Thyroid gland (tissue), 4 donors: ENCODE data around the gene KLHDC10. TPM values are rescaled to one million over a fixed set of nuclear protein-coding genes. Genes with fewer than 3 reads are reported as not detected.
"Not testable (repeated sequence)": the region's sequence is repeated elsewhere in the genome, so short reads cannot be mapped to it uniquely, and the experiment has no call there.

Experiments
- DNase-seq, 2 donors: peaks; one replicate each; pipeline ENCODE4 v3.0.0-alpha.2; 2019
- H3K27ac ChIP-seq, 3 donors: fragments of 200-600 bp; sonication (generic); 1 replicate in 2 of 3; 2 replicates in 1 of 3; pipeline ENCODE4 v1.5.1; 2016 to 2019; ENCODE audit warnings: mild to moderate bottlenecking in 1 of 3, moderate library complexity in 1 of 3
- H3K27me3 ChIP-seq: fragments of 200-600 bp; sonication (generic); one replicate; pipeline ENCODE4 v1.5.1; 2019
- H3K36me3 ChIP-seq, 2 donors: fragments of 200-600 bp; sonication (generic); one replicate each; pipeline ENCODE4 v1.5.1; 2016 to 2019
- H3K4me1 ChIP-seq, 2 donors: fragments of 200-600 bp; sonication (generic); one replicate each; pipeline ENCODE4 v1.5.1; 2017 to 2019
- H3K4me3 ChIP-seq, 3 donors: fragments of 200-600 bp; sonication (generic); replicated peaks in 1 of 3; 1 replicate in 2 of 3; 2 replicates in 1 of 3; pipeline ENCODE4 v1.5.1; 2016; ENCODE audit warnings: mild to moderate bottlenecking in 1 of 3
- H3K9me3 ChIP-seq: fragments of 200-600 bp; sonication (generic); one replicate; pipeline ENCODE4 v1.5.1; 2017
- POLR2A ChIP-seq, 2 donors: fragments of 450-650 bp; IDR thresholded peaks; one replicate each; pipeline ENCODE4 v1.6.1; 2017; ENCODE audit warnings: antibody characterized with exemption in 2 of 2, mild to moderate bottlenecking in 2 of 2, moderate library complexity in 1 of 2
- WGBS, 2 donors: methylation state at CpG; one replicate each; pipeline ENCODE4 v1.1.5; 2017; 5-methylcytosine and 5-hydroxymethylcytosine counted together
- intact Hi-C: fragments of 100-400 bp; cut with DNase I; formaldehyde crosslinking; loops from one replicate; pipeline ENCODE4 v1.15.1; 2023
- total RNA-seq, 4 donors: library from RNA; depleted of rRNA; stranded (reverse); fragments of >200 nt; gene quantifications; one replicate each; pipeline ENCODE4 v1.2.3, GENCODE V29; 2016
- TF ChIP-seq, protein P1 (sequence below), 6 experiments: fragments of 200-600 bp in 3 of 6; fragments of 450-650 bp in 3 of 6; sonication (generic) in 3 of 6; IDR thresholded peaks; one replicate each; pipeline ENCODE4 v1.5.1; 2016 to 2019; ENCODE audit warnings: antibody characterized with exemption in 6 of 6, mild to moderate bottlenecking in 2 of 6, inconsistent platforms in 1 of 6, moderate library complexity in 1 of 6

The KLHDC10 gene
- total RNA-seq, 4 donors from 2014 or later, result 27.4 to 41.6 (median 30.8) TPM

GRCh38 chr7:130112093-130112492 is 41.8 kb downstream of the KLHDC10 start:
- H3K9me3 ChIP-seq, result no peaks in the 10 kb centered on the region
- no peak for TF ChIP-seq POLR2A (IDR thresholded peaks at IDR 0.05)
- TF ChIP-seq, protein P1, sequence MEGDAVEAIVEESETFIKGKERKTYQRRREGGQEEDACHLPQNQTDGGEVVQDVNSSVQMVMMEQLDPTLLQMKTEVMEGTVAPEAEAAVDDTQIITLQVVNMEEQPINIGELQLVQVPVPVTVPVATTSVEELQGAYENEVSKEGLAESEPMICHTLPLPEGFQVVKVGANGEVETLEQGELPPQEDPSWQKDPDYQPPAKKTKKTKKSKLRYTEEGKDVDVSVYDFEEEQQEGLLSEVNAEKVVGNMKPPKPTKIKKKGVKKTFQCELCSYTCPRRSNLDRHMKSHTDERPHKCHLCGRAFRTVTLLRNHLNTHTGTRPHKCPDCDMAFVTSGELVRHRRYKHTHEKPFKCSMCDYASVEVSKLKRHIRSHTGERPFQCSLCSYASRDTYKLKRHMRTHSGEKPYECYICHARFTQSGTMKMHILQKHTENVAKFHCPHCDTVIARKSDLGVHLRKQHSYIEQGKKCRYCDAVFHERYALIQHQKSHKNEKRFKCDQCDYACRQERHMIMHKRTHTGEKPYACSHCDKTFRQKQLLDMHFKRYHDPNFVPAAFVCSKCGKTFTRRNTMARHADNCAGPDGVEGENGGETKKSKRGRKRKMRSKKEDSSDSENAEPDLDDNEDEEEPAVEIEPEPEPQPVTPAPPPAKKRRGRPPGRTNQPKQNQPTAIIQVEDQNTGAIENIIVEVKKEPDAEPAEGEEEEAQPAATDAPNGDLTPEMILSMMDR (IDR thresholded peaks at IDR 0.05), result no peak
- H3K4me3 ChIP-seq, result no peak overlapping the region
- WGBS, 2 donors, result 92 to 97% methylated on average over 2 of the region's 2 CpGs
- no peaks in the 10 kb centered on the region for H3K27me3 ChIP-seq
- no peaks in the 10 kb centered on the region for H3K4me1 ChIP-seq
- H3K36me3 ChIP-seq, result no peaks in the 10 kb centered on the region
- intact Hi-C loops, result no loop called here
- no peak for DNase-seq
- no peak overlapping the region for H3K27ac ChIP-seq

- intact Hi-C loops, result no loop called here
- Histone ChIP-seq H3K9me3 (no peaks in the 10 kb centered on the region), H3K27me3 (no peaks in the 10 kb centered on the region), H3K27ac (no peak overlapping the region), H3K4me3 (no peak overlapping the region), H3K4me1 (no peaks in the 10 kb centered on the region), H3K36me3 (no peaks in the 10 kb centered on the region)
- WGBS, 2 donors, result 98 to 99% methylated on average over 4 of the region's 4 CpGs
- DNase-seq, result no peak
- no peak for TF ChIP-seq POLR2A (IDR thresholded peaks at IDR 0.05)
- TF ChIP-seq, protein P1 (IDR thresholded peaks at IDR 0.05), result no peak
Observed at GRCh38 chr7:130112662-130113425, 42.5 kb downstream of the KLHDC10 start.

DNA sequence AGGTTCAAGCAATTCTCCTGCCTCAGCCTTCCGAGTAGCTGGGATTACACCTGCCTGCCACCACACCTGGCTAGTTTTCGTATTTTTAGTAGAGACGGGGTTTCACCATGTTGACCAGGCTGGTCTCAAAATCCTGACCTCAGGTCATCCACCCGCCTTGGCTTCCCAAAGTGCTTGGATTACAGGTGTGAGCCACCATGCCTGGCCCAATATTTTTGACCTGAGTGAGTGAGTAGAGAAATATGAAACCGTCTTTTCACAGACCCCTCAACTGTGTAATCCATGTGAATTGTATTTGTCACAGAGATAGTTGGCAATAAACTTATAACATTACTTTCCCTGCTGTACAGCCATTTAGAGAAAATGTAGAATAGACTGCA is 43.1 kb downstream of the KLHDC10 start:
- H3K36me3 ChIP-seq, H3K9me3 ChIP-seq, intact Hi-C loops, DNase-seq, H3K27ac ChIP-seq, H3K4me3 ChIP-seq, H3K27me3 ChIP-seq, H3K4me1 ChIP-seq: not testable (repeated sequence)
- 94 to 100% methylated on average over 5 of the region's 5 CpGs for WGBS, 2 donors

DNA sequence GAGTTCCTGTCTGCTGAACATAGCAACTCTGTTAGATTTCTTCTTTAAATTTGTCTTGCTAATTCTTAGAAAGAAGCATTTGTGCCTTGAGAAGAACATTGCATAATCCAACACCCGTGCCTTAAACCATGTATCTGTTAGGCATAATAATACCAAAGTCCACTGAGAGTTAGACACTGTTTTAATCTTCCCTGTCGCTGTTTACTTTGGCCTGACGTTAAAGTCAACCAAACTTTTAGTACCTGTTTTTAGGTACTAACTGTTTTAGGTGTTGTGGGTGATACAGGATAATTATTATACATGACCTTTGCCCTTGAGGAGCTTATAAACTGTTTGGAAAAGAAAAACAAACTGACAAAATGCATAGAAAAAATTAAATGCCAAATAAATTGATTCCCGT is 43.6 kb downstream of the KLHDC10 start:
- Histone ChIP-seq H3K27ac (no peak overlapping the region), H3K9me3 (no peaks in the 10 kb centered on the region), H3K4me3 (no peak overlapping the region), H3K27me3 (no peaks in the 10 kb centered on the region), H3K36me3 (no peaks in the 10 kb centered on the region), H3K4me1 (no peaks in the 10 kb centered on the region)
- intact Hi-C loops, result no loop called here
- no peak for DNase-seq
- WGBS, 2 donors, result 88 to 92% methylated on average over 4 of the region's 4 CpGs
- no peak for TF ChIP-seq POLR2A (IDR thresholded peaks at IDR 0.05)
- TF ChIP-seq, protein P1 (IDR thresholded peaks at IDR 0.05), result no peak

- DNase-seq, result no peak
- intact Hi-C loops, result no loop called here
- Histone ChIP-seq H3K4me3 (no peak overlapping the region), H3K9me3 (no peaks in the 10 kb centered on the region), H3K36me3 (no peaks in the 10 kb centered on the region), H3K4me1 (no peaks in the 10 kb centered on the region), H3K27me3 (no peaks in the 10 kb centered on the region), H3K27ac (no peak overlapping the region)
- no peak for TF ChIP-seq POLR2A (IDR thresholded peaks at IDR 0.05)
- TF ChIP-seq, protein P1 (IDR thresholded peaks at IDR 0.05), result no peak
Observed at GRCh38 chr7:130114374-130114773, 44.0 kb downstream of the KLHDC10 start.
